Cardiac muscle cell (in vitro differentiated cells and primary cell): ENCODE results near the gene RAB27B. TPM values are rescaled to one million over a fixed set of nuclear protein-coding genes. Genes with fewer than 3 reads are reported as not detected.

ENCODE experiments used
- DNase-seq, 2 donors: peaks; one replicate each; pipeline versions ENCODE4 v3.0.0 to v3.0.0-alpha.2; 2010 to 2017; ENCODE audit warnings: low read depth in 1 of 2, low spot score in 1 of 2
- H3K27ac ChIP-seq: fragments of 200-600 bp; sonication (generic); 2 replicates; pipeline ENCODE4 v1.5.1; 2016
- H3K27me3 ChIP-seq: fragments of 200-600 bp; sonication (generic); 2 replicates; pipeline ENCODE4 v1.6.0; 2016; ENCODE audit warnings: control low read depth
- H3K36me3 ChIP-seq: fragments of 200-600 bp; sonication (generic); 2 replicates; pipeline ENCODE4 v1.5.1; 2016; ENCODE audit warnings: control low read depth
- H3K4me1 ChIP-seq: fragments of 200-600 bp; sonication (generic); 2 replicates; pipeline ENCODE4 v1.8.1; 2017; ENCODE audit warnings: low read depth, mild to moderate bottlenecking, mixed run types
- H3K4me3 ChIP-seq: fragments of 200-600 bp; sonication (generic); 2 replicates; pipeline ENCODE4 v1.5.1; 2016; ENCODE audit warnings: mild to moderate bottlenecking
- H3K9me3 ChIP-seq: fragments of 200-600 bp; sonication (generic); 2 replicates; pipeline ENCODE4 v1.5.1; 2017; ENCODE audit warnings: low read depth, mild to moderate bottlenecking, control low read depth
- CTCF ChIP-seq: IDR thresholded peaks from 2 replicates; pipeline ENCODE4 v1.5.1; 2012; ENCODE audit warnings: low read depth, mild to moderate bottlenecking, low read length
- polyA plus RNA-seq: library from polyadenylated mRNA; unstranded; fragments of >200 nt; fragmentation: Nextera tagmentation; extraction: Ambion mirVana; gene quantifications from 2 replicates; pipeline ENCODE4 v1.2.1, GENCODE V29; 2016
- total RNA-seq: library from RNA; depleted of rRNA; stranded (reverse); fragments of >200 nt; gene quantifications from 2 replicates; pipeline ENCODE4 v1.2.3, GENCODE V29; 2016

RAB27B gene
- total and polyA plus RNA-seq, 2 experiments from 2014 or later, result 0.09 to 0.71 TPM

DNA sequence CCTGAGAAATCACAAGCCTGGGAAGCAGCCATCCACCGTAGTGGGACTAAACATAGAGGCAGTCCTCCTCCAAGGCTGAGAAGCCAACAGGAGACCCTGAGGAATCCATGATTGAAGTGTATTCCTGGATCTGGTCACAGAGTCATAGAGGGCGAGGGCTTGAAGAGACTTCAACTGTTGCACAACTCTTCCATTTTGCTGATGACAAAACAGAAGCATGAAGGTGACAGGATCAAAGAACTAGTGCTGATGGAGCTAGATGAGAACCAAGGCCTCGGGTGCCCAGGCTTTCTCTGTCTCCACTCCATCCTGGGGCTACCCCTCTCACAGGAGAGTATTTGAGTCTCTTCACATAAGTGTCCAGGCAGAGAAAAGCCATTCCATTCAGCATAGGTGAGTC, 30.1 kb upstream of the RAB27B start:
- Histone ChIP-seq H3K27me3 (no peaks in the 10 kb centered on the region), H3K27ac (no peak overlapping the region), H3K36me3 (no peaks in the 10 kb centered on the region), H3K4me3 (no peak overlapping the region), H3K9me3 (no peaks in the 10 kb centered on the region), H3K4me1 (no peaks in the 10 kb centered on the region)
- TF ChIP-seq CTCF, result no peak
- no peak for DNase-seq

DNA sequence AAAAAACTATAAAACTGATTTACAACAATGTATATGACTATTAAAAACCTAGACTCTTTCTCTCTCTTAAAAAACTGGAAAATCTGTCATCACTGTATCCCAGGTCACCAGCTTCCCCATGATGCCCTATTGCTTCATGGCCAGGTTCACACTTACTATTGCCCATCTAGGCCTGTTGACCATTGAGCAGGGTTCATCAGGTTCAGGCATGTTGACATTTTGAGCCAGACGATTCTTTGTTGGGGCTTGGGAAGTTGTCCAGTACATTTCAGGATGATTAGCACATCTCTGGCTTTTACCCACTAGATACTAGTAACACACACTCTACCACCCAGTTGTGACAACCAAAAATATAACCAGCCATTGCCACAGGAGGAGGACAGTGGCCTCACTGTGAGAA, 26.9 kb upstream of the RAB27B start:
- no peaks in the 10 kb centered on the region for H3K27me3 ChIP-seq
- H3K4me3 ChIP-seq, result no peak overlapping the region
- no peaks in the 10 kb centered on the region for H3K36me3 ChIP-seq
- DNase-seq, result no peak
- H3K4me1 ChIP-seq, result peaks cover 9% of the 10 kb centered on the region
- no peaks in the 10 kb centered on the region for H3K9me3 ChIP-seq
- H3K27ac ChIP-seq, result no peak overlapping the region
- no peak for TF ChIP-seq CTCF

DNA sequence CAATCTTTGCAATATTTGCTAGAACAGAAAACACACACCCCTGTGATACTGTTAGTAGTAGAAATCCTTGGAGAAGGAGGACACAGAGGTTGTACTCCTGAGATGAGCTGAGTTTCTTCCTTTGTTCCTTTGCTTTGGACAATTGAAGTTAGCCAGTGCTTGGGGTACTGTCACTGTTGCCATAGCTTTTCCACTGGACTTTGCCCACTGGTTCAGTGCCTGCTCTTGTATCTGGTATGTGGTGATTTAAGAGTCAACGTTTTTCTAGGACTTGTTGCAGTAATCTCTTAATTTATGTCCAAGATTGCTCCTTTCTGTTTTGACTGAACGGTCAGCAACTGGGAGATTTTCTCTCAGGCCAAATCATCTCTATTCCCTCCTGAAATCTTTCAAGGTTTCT, 26.1 kb upstream of the RAB27B start:
- Histone ChIP-seq H3K27me3 (no peaks in the 10 kb centered on the region), H3K4me1 (peaks cover 12% of the 10 kb centered on the region), H3K27ac (no peak overlapping the region), H3K9me3 (no peaks in the 10 kb centered on the region), H3K36me3 (no peaks in the 10 kb centered on the region), H3K4me3 (no peak overlapping the region)
- no peak for TF ChIP-seq CTCF
- no peak for DNase-seq

DNA sequence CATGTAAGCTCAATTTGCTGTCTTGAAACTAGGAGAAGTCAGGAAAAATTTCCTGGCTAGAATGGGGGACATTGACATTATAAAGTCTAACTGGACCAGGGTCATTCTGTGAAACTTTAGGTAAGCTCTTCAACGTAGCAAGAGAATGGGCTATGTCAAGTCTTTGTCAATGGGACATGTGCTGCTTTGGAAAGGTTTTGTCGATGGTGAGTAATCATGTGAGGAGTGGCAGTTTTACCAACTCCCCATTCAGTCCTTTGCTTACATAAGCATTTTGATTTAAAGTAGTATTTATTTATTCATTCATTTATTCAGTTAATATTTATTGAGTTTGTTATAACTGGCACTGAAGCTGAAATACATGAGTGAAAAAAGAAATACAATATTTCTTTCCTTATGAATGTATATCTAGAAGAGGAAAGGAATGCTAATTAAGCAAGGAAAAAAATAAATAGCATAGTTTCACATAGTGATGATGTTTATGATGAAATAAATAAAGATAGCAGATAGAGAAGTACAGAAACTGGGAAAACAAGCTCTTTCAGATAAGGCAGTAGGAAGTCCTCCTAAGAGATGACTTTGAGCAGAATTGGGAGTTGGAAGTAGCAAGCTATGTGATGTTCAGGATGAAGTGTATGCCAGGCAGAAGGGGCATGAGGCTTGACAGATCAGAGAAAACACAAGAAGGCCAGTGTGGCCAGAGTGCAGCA, 25.4 kb upstream of the RAB27B start:
- Histone ChIP-seq H3K27ac (no peak overlapping the region), H3K4me1 (peaks cover 12% of the 10 kb centered on the region), H3K36me3 (no peaks in the 10 kb centered on the region), H3K9me3 (no peaks in the 10 kb centered on the region), H3K4me3 (no peak overlapping the region), H3K27me3 (no peaks in the 10 kb centered on the region)
- no peak for DNase-seq
- TF ChIP-seq CTCF, result no peak

GRCh38 chr18:54805571-54806334, 22.5 kb upstream of the RAB27B start:
- Histone ChIP-seq H3K4me3 (no peak overlapping the region), H3K36me3 (no peaks in the 10 kb centered on the region), H3K27ac (no peak overlapping the region), H3K27me3 (no peaks in the 10 kb centered on the region), H3K9me3 (no peaks in the 10 kb centered on the region), H3K4me1 (peaks cover 12% of the 10 kb centered on the region)
- TF ChIP-seq CTCF, result no peak
- peak; percentile 64 to 92 for DNase-seq
